Measurements from ENCODE around the gene OSCAR.
A peak's percentile ranks its signal among the peaks of the same experiment; 100 is the strongest.

OSCAR gene

GRCh38 chr19:54100561-54100960 lies at the start of gene OSCAR:
OSCAR (minus strand) TSS chr19:54100803; CDS start chr19:54100792, 11 bp downstream.
- DNase-seq (ENCODE audit: low spot score): no peak

GRCh38 chr19:54149021-54149812 lies 48.6 kb upstream of the OSCAR start:
- DNase-seq (ENCODE audit: low spot score): no peak

GRCh38 chr19:54148158-54148557 lies 47.6 kb upstream of the OSCAR start:
- DNase-seq (ENCODE audit: low spot score): no peak

DNA sequence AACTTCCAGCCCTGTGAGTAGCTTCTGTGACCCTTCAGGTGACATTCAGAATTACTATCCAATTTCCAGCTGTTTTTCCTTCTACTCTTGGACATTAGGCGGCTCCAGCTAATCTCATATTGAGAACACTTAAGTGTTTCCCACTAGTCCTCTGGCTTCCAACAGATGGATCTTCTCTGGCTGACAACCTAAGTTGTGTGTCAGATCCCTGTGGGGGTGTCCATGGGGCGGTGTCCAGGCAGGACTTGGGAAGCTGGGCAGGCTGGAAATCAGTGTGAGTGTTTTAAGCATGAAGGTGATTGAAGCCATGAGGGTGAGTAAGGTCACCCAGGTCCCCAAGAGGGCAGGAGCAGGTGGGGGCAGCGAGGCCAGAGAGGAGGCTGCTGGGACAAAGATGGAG lies 47.1 kb upstream of the OSCAR start:
- DNase-seq (ENCODE audit: low spot score): no peak

- DNase-seq (ENCODE audit: low spot score): no peak
These were observed 45.0 kb upstream of the OSCAR start for GRCh38 chr19:54145541-54146158.

DNA sequence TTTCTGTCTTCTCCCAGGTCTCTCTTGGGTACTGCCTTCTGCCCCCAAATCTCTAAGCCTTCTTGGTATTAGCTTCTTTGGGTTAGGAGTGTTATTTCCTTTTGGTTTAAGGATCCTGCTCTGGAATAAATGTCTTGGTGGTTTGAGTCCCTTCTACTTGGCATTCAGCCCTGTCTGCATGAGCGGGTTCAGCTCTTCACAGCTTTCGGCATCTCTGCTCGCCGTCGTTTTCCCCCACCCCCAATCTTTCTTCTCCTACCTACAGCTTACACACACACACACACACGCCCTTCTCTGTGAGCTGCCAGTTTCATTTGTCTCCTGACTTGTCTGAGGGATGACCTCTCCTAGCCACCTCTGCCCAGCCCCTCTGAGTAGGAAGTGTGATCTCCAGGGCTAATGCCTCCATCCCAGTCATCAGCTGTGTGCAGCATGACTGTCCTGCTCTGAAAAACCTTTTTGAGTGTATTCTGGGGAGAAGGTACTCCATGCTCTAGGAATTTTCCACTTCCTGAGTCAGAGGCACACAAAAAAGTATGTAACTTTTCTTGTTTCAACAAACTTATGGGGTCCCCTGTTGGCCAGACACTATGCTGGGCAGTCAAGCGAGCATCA lies 41.7 kb upstream of the OSCAR start:
- DNase-seq (ENCODE audit: low spot score): no peak

GRCh38 chr19:54141356-54141755 lies 40.8 kb upstream of the OSCAR start:
- no peak for DNase-seq (ENCODE audit: low spot score)

DNA sequence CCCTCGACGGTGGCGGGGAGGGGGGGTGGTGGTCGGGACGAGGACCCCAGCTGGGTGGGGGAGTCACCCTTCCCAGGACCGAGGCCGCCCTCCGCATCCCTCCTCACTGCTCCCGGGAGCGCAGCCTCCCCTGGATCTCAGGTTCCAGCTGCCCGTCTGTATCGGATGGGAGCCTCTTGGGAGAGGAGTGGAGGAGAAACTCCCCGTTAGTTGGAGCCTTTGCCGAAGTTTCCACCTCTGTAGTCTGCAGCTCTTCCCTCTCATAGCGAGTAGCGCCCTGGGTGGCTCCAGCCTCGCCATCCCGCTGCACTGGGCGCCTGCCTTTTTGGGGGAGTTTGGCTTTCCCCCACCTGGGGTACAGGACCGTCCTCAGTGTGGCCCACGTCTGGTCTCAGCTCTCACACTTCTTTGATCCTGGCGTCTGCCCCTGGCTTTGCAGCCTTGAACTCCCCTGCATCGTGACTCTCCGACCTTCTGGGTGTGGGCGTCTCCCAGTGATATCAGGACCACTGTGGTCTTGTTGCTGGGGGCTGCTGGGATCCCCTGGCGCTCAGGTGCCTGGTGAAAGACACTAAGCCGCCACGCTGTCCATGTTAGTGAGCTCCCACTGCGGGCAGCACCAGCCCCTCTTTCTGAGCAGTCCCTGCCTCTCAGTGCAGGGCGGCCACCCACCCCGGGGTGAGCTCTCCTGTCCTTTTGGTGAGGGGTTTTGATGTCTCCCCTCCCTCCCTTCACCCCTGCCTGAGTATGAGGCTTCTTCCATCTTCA lies 38.1 kb upstream of the OSCAR start:
- DNase-seq (ENCODE audit: low spot score): no peak

GRCh38 chr19:54137699-54138488 lies 37.3 kb upstream of the OSCAR start, which contains the start of gene CNOT3:
CNOT3 (plus strand) TSS chr19:54137762; CDS start chr19:54142979, 5,217 bp downstream.
- DNase-seq (ENCODE audit: low spot score): no peak

DNA sequence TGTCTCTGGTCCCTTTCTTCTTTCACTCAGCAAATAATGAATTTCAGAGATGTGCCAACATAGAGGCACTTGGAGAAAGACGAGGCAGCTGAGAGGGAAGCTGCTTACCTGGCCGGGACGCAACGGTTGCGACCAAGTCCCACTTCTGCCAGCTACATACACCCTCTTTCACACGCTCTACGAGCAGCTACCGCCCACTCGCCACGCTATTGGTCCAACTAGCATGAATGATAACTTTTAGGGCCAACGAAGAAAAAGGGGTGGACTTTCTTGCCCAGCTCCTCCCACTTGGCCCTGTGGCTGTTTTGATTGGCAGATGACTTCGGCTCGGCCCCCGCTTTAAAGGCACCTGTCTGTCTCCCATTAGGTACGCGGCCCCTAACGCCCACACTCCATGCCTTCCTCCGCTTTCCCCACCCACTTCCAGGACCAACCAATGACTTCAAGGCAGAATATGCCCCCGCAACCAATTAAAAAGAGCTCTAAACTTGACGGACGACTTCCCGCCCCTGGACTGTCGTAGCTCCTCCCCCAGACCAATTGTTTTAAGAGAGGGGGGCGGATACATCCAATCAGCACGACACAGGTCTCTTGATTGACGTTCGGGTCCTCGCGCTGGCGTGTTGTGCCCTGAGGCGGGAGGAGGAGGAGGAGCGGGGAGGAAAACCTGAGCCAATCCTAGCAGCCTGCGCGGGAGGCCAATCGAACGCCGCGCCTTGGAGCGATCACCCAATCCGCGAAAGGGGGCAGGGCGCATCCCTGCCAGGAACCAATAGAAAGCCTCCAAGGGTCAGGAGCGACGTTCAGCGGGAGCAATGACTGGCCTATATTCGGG lies 36.5 kb upstream of the OSCAR start:
- DNase-seq (ENCODE audit: low spot score): peak; percentile 100

- DNase-seq (ENCODE audit: low spot score): no peak
These were observed 35.7 kb upstream of the OSCAR start for GRCh38 chr19:54136086-54136863.

DNA sequence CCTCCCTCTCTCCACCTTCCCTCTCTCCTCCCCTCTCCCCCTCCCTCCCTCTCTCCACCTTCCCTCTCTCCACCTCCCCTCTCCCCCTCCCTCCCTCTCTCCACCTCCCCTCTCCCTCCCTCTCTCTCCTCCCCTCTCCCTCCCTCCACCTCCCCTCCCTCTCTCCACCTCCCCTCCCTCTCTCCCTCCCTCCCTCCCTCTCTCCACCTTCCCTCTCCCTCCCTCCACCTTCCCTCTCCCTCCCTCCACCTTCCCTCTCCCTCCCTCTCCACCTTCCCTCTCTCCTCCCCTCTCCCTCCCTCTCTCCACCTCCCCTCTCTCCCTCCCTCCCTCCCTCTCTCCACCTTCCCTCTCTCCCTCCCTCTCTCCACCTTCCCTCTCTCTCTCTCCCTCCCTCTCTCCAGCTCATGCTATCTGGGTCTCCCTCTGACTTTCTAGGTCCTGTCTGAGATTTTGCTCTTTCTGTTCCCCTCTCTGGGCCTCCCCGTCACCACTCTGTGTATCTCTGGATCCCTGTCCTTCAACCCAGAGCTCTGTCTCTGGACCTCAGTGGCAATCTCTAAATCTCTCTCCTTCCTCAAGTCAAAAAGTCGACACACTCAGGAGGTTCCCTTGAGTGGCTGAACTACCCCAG lies 33.5 kb upstream of the OSCAR start:
- no peak for DNase-seq (ENCODE audit: low spot score)

- no peak for DNase-seq (ENCODE audit: low spot score)
These were observed 32.8 kb upstream of the OSCAR start for GRCh38 chr19:54133312-54133956.

GRCh38 chr19:54129617-54129996 lies 29.0 kb upstream of the OSCAR start:
- DNase-seq (ENCODE audit: low spot score): no peak

DNA sequence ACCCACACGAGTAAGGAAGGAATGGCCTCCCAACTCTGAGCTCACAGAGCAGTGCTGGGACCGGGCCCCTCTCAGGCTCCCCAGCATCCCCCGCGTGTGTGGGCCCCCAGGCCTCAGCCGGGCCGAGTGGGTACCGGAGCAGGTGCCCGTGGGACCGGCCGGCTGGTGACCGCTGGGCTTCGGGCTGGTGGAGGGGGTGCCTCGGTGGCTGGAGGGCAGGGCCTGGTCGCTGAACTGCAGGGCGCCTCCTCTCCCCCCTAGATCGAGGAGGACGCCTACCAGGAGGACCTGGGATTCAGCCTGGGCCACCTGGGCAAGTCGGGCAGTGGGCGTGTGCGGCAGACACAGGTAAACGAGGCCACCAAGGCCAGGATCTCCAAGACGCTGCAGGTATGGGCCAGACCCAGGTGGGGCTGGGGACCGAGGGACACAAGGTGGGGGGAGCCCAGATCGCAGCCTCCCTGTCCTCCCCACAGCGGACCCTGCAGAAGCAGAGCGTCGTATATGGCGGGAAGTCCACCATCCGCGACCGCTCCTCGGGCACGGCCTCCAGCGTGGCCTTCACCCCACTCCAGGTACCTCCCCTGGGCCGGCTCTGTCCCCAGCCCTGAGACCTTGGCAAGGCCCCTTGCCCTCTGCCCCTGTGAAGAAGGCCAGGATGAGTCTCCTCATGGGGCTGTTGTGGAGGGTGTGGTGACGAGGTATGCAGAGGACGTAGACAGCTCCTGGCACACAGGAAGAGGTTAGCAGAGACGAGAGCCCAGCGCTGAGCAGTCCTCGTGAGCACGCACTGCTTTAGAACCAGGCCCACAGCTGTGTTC lies 28.4 kb upstream of the OSCAR start:
- DNase-seq (ENCODE audit: low spot score): no peak

DNA sequence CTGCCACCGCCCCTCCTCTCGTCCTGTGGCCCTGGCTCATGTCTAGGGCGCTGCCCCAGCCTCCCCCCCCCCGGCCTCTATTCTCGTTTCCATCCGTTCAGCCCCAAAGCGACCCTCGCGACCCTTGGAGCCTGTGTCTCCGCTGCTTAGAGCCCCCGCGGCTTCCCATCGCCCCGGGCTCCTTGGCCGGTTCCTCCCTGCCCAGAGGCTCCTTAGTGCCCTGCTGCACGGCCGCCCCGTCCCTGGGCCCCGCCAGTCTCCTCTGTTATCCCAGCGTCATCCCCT lies 27.8 kb upstream of the OSCAR start:
- no peak for DNase-seq (ENCODE audit: low spot score)

DNA sequence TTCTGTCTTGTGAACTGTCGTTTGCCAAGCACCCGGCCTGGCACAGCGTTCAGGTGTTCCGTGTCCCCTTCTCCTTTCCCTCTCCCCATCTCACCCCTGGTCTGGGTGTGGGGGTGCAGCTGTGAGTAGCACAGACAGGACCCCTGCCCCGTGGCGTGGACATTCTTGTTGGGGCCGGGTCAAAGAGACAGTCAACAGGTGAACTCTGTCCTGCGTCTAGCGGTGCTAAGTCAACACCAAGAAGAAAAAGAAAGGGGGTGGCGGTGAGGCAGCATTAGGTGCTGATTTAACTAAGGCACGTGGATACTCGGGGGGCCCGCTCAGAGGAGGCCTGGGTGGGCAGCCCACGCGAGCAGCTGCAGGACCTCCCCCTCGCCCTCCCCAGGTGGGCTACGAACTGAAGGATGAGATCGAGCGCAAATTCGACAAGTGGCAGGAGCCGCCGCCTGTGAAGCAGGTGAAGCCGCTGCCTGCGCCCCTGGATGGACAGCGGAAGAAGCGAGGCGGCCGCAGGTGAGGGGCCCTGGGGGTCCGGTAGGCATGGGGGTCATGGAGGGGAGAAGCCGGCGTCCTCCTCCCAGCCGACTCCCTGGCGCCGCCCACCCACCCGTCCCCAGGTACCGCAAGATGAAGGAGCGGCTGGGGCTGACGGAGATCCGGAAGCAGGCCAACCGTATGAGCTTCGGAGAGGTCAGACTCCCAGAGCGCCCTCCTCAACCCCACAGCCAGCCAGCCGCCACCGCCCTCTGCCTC lies 27.3 kb upstream of the OSCAR start:
- no peak for DNase-seq (ENCODE audit: low spot score)

GRCh38 chr19:54125713-54126112 lies 25.1 kb upstream of the OSCAR start:
- no peak for DNase-seq (ENCODE audit: low spot score)

All from COLO829 (cell line).